Measurements from ENCODE around the gene KCNG4. TPM values are rescaled to one million over a fixed set of nuclear protein-coding genes. Genes with fewer than 3 reads are reported as not detected.

Gene KCNG4
- total and polyA plus RNA-seq, 2 experiments from 2014 or later, result 0.07 TPM; not detected in 1

DNA sequence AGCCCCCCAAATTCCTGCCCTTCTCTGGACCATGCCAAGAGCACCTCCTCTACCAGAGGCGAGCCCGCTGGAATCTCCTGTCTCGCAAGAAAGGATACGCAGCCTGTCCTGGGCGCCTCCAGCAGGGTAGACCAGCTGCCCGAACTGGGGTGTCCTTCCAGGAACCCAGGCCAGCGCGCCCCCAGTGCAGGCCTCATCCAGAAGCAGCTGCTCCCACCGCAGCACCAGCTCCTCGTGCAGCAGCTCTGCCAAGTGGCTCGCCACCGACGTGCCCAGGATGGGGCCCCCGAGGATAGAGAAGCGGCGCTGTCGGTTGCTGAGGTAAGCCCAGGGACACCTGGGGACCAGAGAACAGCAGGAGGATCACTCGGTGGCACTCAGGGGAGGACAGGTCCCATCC, 57.7 kb downstream of the KCNG4 start:
- Mint-ChIP-seq H3K4me1 (peaks cover 7% of the 10 kb centered on the region; the same call in 2 of the 3 replicates), H3K27me3 (ENCODE audit: insufficient read depth, low read depth, poor library complexity) (peaks cover 9% of the 10 kb centered on the region), H3K4me3 (no peak overlapping the region), H3K36me3 (ENCODE audit: low read depth) (peaks cover 49% of the 10 kb centered on the region), H3K27ac (no peak overlapping the region), H3K9me3 (no peaks in the 10 kb centered on the region)
- no peak overlapping the region for H2AFZ ChIP-seq
- H4K20me1 ChIP-seq (replicated peaks; ENCODE audit: insufficient read depth), result 0 out of 2 replicates have a peak, but pooled peaks cover 4% of the 10 kb centered on the region
- H3K27ac ChIP-seq (ENCODE audit: low read depth), result no peak overlapping the region
- no peaks in the 10 kb centered on the region; the same call in 1 of the 2 replicates for H3K36me3 ChIP-seq (ENCODE audit: insufficient read depth)
- ATAC-seq (no peak), DNase-seq (ENCODE audit: low spot score) (no peak)
- peaks cover 31% of the 10 kb centered on the region for H3K79me2 ChIP-seq (replicated peaks; ENCODE audit: insufficient read depth)
- H3K4me3 ChIP-seq, result no peak overlapping the region
- no peaks in the 10 kb centered on the region for H3F3A ChIP-seq (replicated peaks; ENCODE audit: low read depth)
- no peaks in the 10 kb centered on the region for H3K27me3 ChIP-seq (ENCODE audit: insufficient read depth)
- TF ChIP-seq ZNF114 (CRISPR knock-in tag; IDR thresholded peaks at IDR 0.05) (no peak), JUNB (IDR thresholded peaks at IDR 0.05; ENCODE audit: unreplicated experiment) (no peak), CTCF (conservative IDR thresholded peaks at IDR 0.05; ENCODE audit: low read depth in 2 of 2) (no peak), NANOG (IDR thresholded peaks at IDR 0.05; ENCODE audit: borderline replicate concordance) (no peak), ZNF331 (CRISPR knock-in tag; IDR thresholded peaks at IDR 0.05; ENCODE audit: low read depth) (no peak), STAT1 (IDR thresholded peaks at IDR 0.05; ENCODE audit: unreplicated experiment) (no peak)
- H3K9me2 ChIP-seq (ENCODE audit: insufficient read depth), result no peaks in the 10 kb centered on the region
- no peak overlapping the region for H3K4me2 ChIP-seq
- H3K4me1 ChIP-seq (ENCODE audit: insufficient read depth), result 0 out of 2 replicates have a peak, but pooled peaks cover 6% of the 10 kb centered on the region

- H3K27me3 Mint-ChIP-seq (ENCODE audit: insufficient read depth, low read depth, poor library complexity), result peaks cover 9% of the 10 kb centered on the region
- Histone ChIP-seq H3K4me3 (no peak overlapping the region), H3K4me1 (ENCODE audit: insufficient read depth) (0 out of 2 replicates have a peak, but pooled peaks cover 6% of the 10 kb centered on the region), H3K27ac (ENCODE audit: low read depth) (no peak overlapping the region), H2AFZ (no peak overlapping the region), H4K20me1 (replicated peaks; ENCODE audit: insufficient read depth) (0 out of 2 replicates have a peak, but pooled peaks cover 4% of the 10 kb centered on the region), H3K79me2 (replicated peaks; ENCODE audit: insufficient read depth) (peaks cover 26% of the 10 kb centered on the region), H3K27me3 (ENCODE audit: insufficient read depth) (no peaks in the 10 kb centered on the region), H3K4me2 (no peak overlapping the region), H3K9me2 (ENCODE audit: insufficient read depth) (no peaks in the 10 kb centered on the region), H3K36me3 (ENCODE audit: insufficient read depth) (no peaks in the 10 kb centered on the region; the same call in 1 of the 2 replicates), H3F3A (replicated peaks; ENCODE audit: low read depth) (no peaks in the 10 kb centered on the region)
- H3K4me1 Mint-ChIP-seq, result peaks cover 7% of the 10 kb centered on the region; the same call in 2 of the 3 replicates
- no peak for DNase-seq (ENCODE audit: low spot score)
- H3K9me3 Mint-ChIP-seq, result no peaks in the 10 kb centered on the region
- no peak for ATAC-seq
- H3K27ac Mint-ChIP-seq, result no peak overlapping the region
- peaks cover 49% of the 10 kb centered on the region for H3K36me3 Mint-ChIP-seq (ENCODE audit: low read depth)
- H3K4me3 Mint-ChIP-seq, result no peak overlapping the region
- no peak for TF ChIP-seq JUNB (IDR thresholded peaks at IDR 0.05; ENCODE audit: unreplicated experiment)
- TF ChIP-seq, protein P1, sequence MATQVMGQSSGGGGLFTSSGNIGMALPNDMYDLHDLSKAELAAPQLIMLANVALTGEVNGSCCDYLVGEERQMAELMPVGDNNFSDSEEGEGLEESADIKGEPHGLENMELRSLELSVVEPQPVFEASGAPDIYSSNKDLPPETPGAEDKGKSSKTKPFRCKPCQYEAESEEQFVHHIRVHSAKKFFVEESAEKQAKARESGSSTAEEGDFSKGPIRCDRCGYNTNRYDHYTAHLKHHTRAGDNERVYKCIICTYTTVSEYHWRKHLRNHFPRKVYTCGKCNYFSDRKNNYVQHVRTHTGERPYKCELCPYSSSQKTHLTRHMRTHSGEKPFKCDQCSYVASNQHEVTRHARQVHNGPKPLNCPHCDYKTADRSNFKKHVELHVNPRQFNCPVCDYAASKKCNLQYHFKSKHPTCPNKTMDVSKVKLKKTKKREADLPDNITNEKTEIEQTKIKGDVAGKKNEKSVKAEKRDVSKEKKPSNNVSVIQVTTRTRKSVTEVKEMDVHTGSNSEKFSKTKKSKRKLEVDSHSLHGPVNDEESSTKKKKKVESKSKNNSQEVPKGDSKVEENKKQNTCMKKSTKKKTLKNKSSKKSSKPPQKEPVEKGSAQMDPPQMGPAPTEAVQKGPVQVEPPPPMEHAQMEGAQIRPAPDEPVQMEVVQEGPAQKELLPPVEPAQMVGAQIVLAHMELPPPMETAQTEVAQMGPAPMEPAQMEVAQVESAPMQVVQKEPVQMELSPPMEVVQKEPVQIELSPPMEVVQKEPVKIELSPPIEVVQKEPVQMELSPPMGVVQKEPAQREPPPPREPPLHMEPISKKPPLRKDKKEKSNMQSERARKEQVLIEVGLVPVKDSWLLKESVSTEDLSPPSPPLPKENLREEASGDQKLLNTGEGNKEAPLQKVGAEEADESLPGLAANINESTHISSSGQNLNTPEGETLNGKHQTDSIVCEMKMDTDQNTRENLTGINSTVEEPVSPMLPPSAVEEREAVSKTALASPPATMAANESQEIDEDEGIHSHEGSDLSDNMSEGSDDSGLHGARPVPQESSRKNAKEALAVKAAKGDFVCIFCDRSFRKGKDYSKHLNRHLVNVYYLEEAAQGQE (IDR thresholded peaks at IDR 0.05; ENCODE audit: unreplicated experiment), result no peak
- no peak for TF ChIP-seq CREB1 (CRISPR knock-in tag; IDR thresholded peaks at IDR 0.05; ENCODE audit: low read depth)
- no peak for TF ChIP-seq ZNF331 (CRISPR knock-in tag; IDR thresholded peaks at IDR 0.05; ENCODE audit: low read depth)
- TF ChIP-seq EZH2 (IDR thresholded peaks at IDR 0.05; ENCODE audit: low read depth, unreplicated experiment), result no peak
These were observed 58.5 kb downstream of the KCNG4 start for GRCh38 chr16:84181144-84181915.

All from GM23338 (cell line).